B cell (primary cell): ENCODE results near the gene AP1S2. TPM values are rescaled to one million over a fixed set of nuclear protein-coding genes. Genes with fewer than 3 reads are reported as not detected.

Source experiments
- ATAC-seq: fragments of 200-7000 bp; cut with Tn5 transposase; one replicate; pipeline ENCODE4 v1.10.0; 2021; ENCODE audit warnings: low read depth, mild to moderate bottlenecking, moderate number of reproducible peaks, moderate library complexity
- CTCF ChIA-PET: fragments of 350-600 bp; sonication (Branson Sonifier 250); formaldehyde crosslinking; loops from one replicate; lab custom pipeline; 2021; ENCODE audit warnings: antibody characterized with exemption, inconsistent platforms; lab: Charles Lee
- POLR2A ChIA-PET: fragments of 350-600 bp; sonication (Branson Sonifier 250); formaldehyde crosslinking; loops from one replicate; lab custom pipeline; 2021; ENCODE audit warnings: antibody characterized with exemption; lab: Charles Lee
- DNase-seq: peaks from one replicate; pipeline ENCODE4 v3.0.0; 2013
- H2AFZ ChIP-seq: 2 replicates; pipeline ENCODE4 v1.6.1; 2012; ENCODE audit warnings: mild to moderate bottlenecking, low read depth, low read length; ENCODE audit not compliant: insufficient read depth, poor library complexity, severe bottlenecking
- H3K27ac ChIP-seq, 2 donors: 1 replicate in 1 of 2; 2 replicates in 1 of 2; pipeline ENCODE4 v1.5.1; 2012 to 2013; ENCODE audit warnings: low read length in 2 of 2, mild to moderate bottlenecking in 2 of 2, moderate library complexity in 1 of 2
- H3K27me3 ChIP-seq, 4 experiments: fragments of 200-600 bp in 1 of 4; sonication (generic) in 1 of 4; replicated peaks in 1 of 4; 1 replicate in 2 of 4; 2 replicates in 2 of 4; pipeline versions ENCODE4 v1.6.1 to v1.7.0; 2013 to 2016; ENCODE audit warnings: low read length in 3 of 4, mild to moderate bottlenecking in 2 of 4, mixed read lengths in 1 of 4, moderate library complexity in 1 of 4; ENCODE audit not compliant: insufficient read depth in 4 of 4, control insufficient read depth in 3 of 4; ENCODE audit errors: control extremely low read depth in 1 of 4
- H3K36me3 ChIP-seq, 2 experiments: replicated peaks in 1 of 2; 1 replicate in 1 of 2; 2 replicates in 1 of 2; pipeline versions ENCODE4 v1.6.1 to v1.7.1; 2013; ENCODE audit warnings: low read length in 1 of 2; ENCODE audit not compliant: insufficient read depth in 2 of 2, control insufficient read depth in 1 of 2; ENCODE audit errors: control extremely low read depth in 1 of 2, extremely low read depth in 1 of 2
- H3K4me1 ChIP-seq, 2 donors: fragments of 200-600 bp in 1 of 2; sonication (generic) in 1 of 2; 1 replicate in 1 of 2; 2 replicates in 1 of 2; pipeline versions ENCODE4 v1.5.1 to v1.6.1; 2013 to 2017; ENCODE audit warnings: low read length in 2 of 2; ENCODE audit not compliant: control insufficient read depth in 2 of 2, insufficient read depth in 2 of 2
- H3K4me2 ChIP-seq: replicated peaks from 2 replicates; pipeline ENCODE3; 2012; ENCODE audit warnings: mild to moderate bottlenecking, low read depth, low read length; ENCODE audit not compliant: poor library complexity, severe bottlenecking
- H3K4me3 ChIP-seq, 5 experiments: fragments of 200-600 bp in 1 of 5; sonication (generic) in 1 of 5; 1 replicate in 3 of 5; 2 replicates in 2 of 5; pipeline versions ENCODE4 v1.5.1 to v1.7.0; 2011 to 2016; ENCODE audit warnings: low read length in 4 of 5, mild to moderate bottlenecking in 4 of 5, low read depth in 2 of 5, control low read depth in 1 of 5, moderate library complexity in 1 of 5; ENCODE audit not compliant: insufficient read depth in 1 of 5; ENCODE audit errors: control extremely low read depth in 1 of 5, extremely low read depth in 1 of 5
- H3K79me2 ChIP-seq: fragments of 200-600 bp; sonication (generic); one replicate; pipeline ENCODE4 v1.6.0; 2016; ENCODE audit warnings: low read length; ENCODE audit not compliant: control insufficient read depth, insufficient read depth
- H3K9ac ChIP-seq: fragments of 200-600 bp; sonication (generic); 2 replicates; pipeline ENCODE4 v1.6.1; 2017; ENCODE audit warnings: mild to moderate bottlenecking, low read length, moderate library complexity
- H3K9me3 ChIP-seq, 3 donors: one replicate each; pipeline versions ENCODE4 v1.6.1 to v1.7.1; 2013; ENCODE audit warnings: low read length in 2 of 3; ENCODE audit not compliant: control insufficient read depth in 2 of 3, insufficient read depth in 1 of 3; ENCODE audit errors: control extremely low read depth in 1 of 3
- H4K20me1 ChIP-seq: 2 replicates; pipeline ENCODE4 v1.6.0; 2012; ENCODE audit warnings: mild to moderate bottlenecking, low read length; ENCODE audit not compliant: insufficient read depth, control insufficient read depth, poor library complexity, severe bottlenecking
- H3K27ac Mint-ChIP-seq: one replicate; pipeline ENCODE4 v1.8.0; 2021; ENCODE audit warnings: mixed read lengths
- H3K27me3 Mint-ChIP-seq: one replicate; pipeline ENCODE4 v1.8.0; 2021; ENCODE audit warnings: mixed read lengths
- H3K4me1 Mint-ChIP-seq: one replicate; pipeline ENCODE4 v1.8.0; 2021; ENCODE audit warnings: mixed read lengths
- H3K4me3 Mint-ChIP-seq: one replicate; pipeline ENCODE4 v1.8.0; 2021; ENCODE audit warnings: mixed read lengths
- H3K9me3 Mint-ChIP-seq: one replicate; pipeline ENCODE4 v1.8.0; 2022; ENCODE audit warnings: mixed read lengths; ENCODE audit not compliant: insufficient read depth
- CTCF ChIP-seq: fragments of 200-600 bp; IDR thresholded peaks from one replicate; pipeline ENCODE4 v1.8.0; 2022; ENCODE audit warnings: antibody characterized with exemption, mild to moderate bottlenecking
- EZH2 ChIP-seq: IDR thresholded peaks from 2 replicates; pipeline ENCODE4 v1.6.1; 2012; ENCODE audit warnings: borderline replicate concordance, low read depth, mild to moderate bottlenecking, moderate library complexity, low read length; ENCODE audit not compliant: insufficient read depth, poor library complexity, severe bottlenecking
- WGBS: methylation state at CpG from one replicate; pipeline ENCODE4 v1.1.5; 2013; ENCODE audit warnings: missing lambda C conversion rate; ENCODE audit not compliant: insufficient coverage; 5-methylcytosine and 5-hydroxymethylcytosine counted together
- intact Hi-C: fragments of 100-400 bp; cut with micrococcal nuclease; formaldehyde crosslinking; loops from one replicate; pipeline ENCODE4 v1.10.0; 2022
- polyA plus RNA-seq: library from polyadenylated mRNA; depleted of rRNA; stranded (reverse); fragments of >200 nt; gene quantifications from 2 replicates; pipeline ENCODE4 v1.2.3, GENCODE V29; 2012
- total RNA-seq, 2 donors: library from RNA; stranded (reverse); fragments of 120-200 nt in 1 of 2; gene quantifications; 1 replicate in 1 of 2; 2 replicates in 1 of 2; pipeline versions ENCODE4 v1.2.3 to v1.2.4, GENCODE V29; 2013 to 2022

AP1S2 gene
- total and polyA plus RNA-seq, 2 donors (not counting 1 experiment from before 2014, with no cell fraction given): 23.9 to 37.8 TPM

GRCh38 chrX:15781961-15782699, 72.5 kb downstream of the AP1S2 start:
- TF ChIP-seq EZH2 (no peak), CTCF (no peak)
- no CpG with 5 or more reads among the region's 13 CpGs for WGBS
- Histone ChIP-seq H3K4me1 (peaks cover 12 to 19% of the 10 kb centered on the region in 2 donors), H3K36me3 (peaks cover 0 to 9% of the 10 kb centered on the region in 2 experiments), H2AFZ (peak overlapping the region; percentile 67), H4K20me1 (no peaks in the 10 kb centered on the region), H3K9me3 (no peaks in the 10 kb centered on the region), H3K4me2 (peak overlapping the region; percentile 69), H3K27me3 (no peaks in the 10 kb centered on the region), H3K4me3 (peak overlapping the region in 4 of 5 experiments; percentile 28 to 65 (median 56)), H3K27ac (peak overlapping the region; percentile 76 to 83), H3K79me2 (no peaks in the 10 kb centered on the region), H3K9ac (peak overlapping the region; percentile 69)
- intact Hi-C loops: loop anchor here (1.0 to 10.0 kb wide), 3 partner anchors 8 to 447 kb away; partner anchors contain the start of genes AP1S2, PIGA and ZRSR2
- Mint-ChIP-seq H3K4me1 (peaks cover 13% of the 10 kb centered on the region), H3K4me3 (peak overlapping the region; percentile 92), H3K27ac (peak overlapping the region; percentile 98), H3K27me3 (no peaks in the 10 kb centered on the region), H3K9me3 (no peaks in the 10 kb centered on the region)
- DNase-seq: peak; percentile 52
- peak; percentile 70 for ATAC-seq
- ChIA-PET POLR2A (interaction anchor here (1.2 to 1.4 kb wide), 2 partner anchors 44 to 73 kb away, joined by 3 to 4 read pairs; partner anchors contain the start of genes AP1S2 and CA5B), CTCF (interaction anchor here (0.6 to 1.9 kb wide), 5 partner anchors 9 to 431 kb away, joined by 3 to 7 read pairs (median 4); no protein-coding TSS in a partner anchor)

Other genes with a start within 250 kb of the AP1S2 start
- 0.24 and 0.42 TPM in 2 replicates for gene CLTRN, start 190.0 kb downstream of the AP1S2 start, total RNA-seq
- 0.35 and 0.46 TPM in 2 replicates for gene CLTRN, start 190.0 kb downstream of the AP1S2 start, polyA plus RNA-seq
- gene CA5B, start 116.5 kb downstream of the AP1S2 start, total RNA-seq: 17.2 and 17.7 TPM in 2 replicates
- 25.1 and 39.3 TPM in 2 replicates for gene CA5B, start 116.5 kb downstream of the AP1S2 start, polyA plus RNA-seq
- 27.8 and 28.2 TPM in 2 replicates for gene ZRSR2, start 64.3 kb downstream of the AP1S2 start, total RNA-seq
- gene ZRSR2, start 64.3 kb downstream of the AP1S2 start, polyA plus RNA-seq: 28.6 and 45.2 TPM in 2 replicates